Measurements from ENCODE around the gene ZNF391.
"Not testable (repeated sequence)": the region's sequence is repeated elsewhere in the genome, so short reads cannot be mapped to it uniquely, and the experiment has no call there.

The ZNF391 gene

DNA sequence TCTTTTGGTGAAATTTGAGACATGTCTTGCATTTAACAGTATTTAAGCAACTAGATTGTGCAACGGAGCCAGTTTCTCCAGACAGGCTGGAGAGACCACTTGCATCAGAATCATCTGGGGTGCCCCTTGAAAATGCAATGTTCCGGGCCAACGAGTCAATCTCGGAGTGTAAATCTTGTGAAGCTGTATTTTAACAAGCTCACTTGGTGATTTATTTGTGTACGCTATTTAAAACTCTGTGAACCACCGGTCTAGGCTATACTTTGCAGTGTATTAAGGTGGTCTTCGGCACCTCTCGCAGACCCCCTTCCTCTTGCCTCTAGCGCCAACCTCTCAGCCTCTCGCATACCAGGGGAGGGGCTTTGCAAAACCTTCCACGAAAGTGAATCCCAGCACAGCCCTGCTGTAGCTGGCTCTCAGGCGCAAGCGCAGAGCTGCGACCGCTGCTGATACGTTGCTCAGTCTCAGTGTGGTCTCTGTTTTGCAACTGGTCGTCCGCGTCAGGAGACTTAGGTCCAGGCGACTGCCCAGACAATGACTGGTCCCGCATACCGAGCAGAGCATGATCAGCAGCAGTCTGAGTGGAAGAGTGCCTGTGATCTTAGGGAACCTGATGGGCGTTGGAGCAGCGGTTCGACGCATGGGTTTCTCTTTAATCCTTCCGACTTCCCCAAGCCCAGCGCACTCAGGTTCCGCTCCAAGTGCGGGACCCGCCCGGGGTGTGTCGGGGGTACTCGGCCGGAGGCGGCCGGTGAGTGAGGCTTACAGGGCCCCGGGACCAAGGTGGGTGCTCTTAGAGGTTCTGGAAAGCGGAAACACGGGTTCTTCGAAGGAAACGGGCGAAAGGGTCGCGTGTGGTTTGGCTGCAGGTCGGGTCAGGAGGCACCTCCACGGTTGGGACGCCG lies at the start of gene ZNF391:
TSS of gene ZNF391 (plus strand) at position 467 of the 905 bp plus-strand sequence. CDS start 11,612 bp downstream, outside the sequence.
- peak; percentile 83 for DNase-seq

DNA sequence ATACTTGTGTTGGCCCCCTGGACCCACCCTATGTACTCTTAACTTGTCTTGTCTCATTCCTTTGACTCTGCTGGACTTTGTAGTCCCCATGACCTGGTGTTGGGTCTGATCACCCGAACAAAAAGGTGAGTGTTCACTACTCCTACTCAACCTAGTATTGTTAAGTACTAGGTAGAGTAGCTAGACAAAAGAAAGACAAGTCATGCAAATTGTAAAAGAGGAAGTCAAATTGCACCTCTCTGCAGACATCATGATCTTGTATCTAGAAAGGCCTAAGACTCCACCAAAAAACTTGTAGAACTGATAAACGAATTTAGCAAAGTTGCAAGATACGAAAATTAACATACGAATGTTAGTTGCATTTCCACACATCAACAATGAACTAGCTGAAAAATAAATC lies 35.7 kb upstream of the ZNF391 start:
- no peak for DNase-seq

DNA sequence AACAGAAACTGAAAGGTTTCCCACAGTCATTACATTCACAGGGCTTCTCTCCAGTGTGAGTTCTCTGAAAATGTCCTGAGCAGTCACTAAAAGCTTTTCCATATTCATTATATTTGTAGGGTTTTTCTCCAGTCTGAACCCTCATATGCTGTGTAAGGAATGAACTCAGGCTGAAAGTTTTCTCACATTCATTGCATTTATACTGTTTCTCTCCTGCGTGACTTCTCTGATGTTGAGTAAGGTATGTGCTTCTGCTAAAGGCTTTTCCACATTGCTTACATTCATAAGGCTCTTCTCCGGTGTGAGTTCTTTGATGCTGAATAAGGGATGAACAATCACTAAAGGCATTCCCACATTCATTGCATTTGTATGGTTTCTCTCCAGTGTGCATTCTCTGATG lies 29.8 kb upstream of the ZNF391 start:
- DNase-seq, result no peak

DNA sequence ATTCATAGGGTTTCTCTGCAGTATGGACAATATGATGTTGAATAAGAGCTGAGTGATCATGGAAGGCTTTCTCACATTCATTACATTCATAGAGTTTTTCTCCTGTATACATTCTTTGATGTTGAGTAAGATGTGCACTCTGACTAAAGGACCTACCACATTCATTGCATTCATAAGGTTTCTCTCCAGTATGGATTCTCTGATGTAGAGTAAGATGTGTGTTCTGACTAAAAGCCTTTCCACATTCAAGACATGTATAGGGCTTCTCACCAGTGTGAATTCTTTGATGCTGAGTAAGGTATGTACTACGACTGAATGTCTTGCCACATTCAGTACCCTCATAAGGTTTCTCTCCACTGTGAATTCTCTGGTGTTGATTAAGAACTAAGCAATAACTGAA lies 29.3 kb upstream of the ZNF391 start:
- DNase-seq, result no peak

DNA sequence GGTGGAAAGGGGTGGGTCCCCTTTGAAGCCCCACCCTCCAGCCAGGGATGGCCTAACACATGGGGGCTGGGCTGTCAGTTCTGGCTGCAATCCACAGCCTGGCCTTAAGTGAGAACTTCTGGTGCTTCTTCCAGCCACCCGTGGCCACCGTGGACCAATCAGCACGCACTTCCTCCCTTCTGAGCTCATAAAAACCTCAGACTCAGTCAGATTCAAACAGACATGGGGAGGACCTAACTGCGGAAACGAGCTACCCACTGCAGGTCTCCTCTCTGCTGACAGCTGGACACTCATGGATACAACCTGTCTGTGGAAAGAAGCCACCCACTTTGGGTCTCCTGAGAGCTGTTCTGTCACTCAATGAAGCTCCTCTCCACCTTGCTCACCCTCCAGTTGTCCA lies 20.4 kb upstream of the ZNF391 start:
- no peak for DNase-seq

DNA sequence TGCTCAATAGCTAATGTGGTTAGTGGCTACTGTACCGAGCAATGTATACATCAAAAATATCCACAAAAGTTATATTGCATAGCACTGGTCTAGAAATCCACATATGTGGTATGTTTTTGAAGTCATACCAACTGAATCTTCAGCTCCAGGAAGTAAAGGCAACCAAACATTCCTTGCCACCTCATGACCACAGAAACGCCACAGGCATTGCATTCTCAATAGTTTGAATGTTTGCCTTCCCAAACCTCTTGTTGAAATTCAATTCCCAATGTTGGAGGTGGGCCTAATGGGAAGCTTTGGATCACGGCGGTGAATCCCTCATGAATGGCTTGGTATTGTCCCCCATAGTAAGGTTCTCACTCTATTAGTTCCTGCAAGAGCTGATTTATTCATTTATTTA lies 18.2 kb upstream of the ZNF391 start:
- no peak for DNase-seq

DNA sequence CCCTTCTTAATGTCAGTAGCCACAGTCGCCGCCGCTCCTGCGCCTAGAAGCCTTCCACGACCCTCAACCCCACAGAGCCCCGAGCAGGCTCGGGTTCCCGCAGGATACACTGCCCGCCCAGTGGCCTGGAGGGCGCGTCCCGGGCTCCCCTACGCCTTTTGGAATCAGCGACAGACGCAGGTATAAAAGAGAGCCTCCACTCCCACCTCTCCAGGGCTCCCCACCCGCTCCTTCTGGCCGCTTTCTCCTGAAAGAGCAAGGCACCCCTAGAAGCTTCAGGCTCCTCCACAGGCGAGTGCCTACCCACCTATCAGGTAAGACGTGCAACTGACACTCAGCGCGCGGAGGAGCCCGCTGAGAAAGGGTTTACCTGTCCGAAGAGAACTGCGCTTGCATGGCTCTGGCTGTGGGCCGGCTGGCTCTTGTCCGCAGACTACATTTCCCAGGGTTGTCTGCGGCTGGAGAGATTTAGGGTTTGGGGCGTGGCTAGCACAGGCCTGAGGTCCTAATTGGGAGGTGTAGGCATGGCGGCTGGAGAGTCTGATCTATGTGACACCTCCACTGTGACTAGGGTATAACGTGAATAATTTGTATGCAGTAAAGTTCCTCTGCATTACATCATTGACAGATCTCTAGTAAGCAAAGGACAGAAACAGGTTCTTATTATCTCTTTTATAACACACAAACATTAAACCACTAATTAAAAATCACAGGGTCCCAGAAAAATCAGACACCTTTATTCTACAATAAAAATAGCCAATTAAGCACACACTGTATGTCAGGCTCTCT lies 13.5 kb upstream of the ZNF391 start:
- DNase-seq, result peak; percentile 91

DNA sequence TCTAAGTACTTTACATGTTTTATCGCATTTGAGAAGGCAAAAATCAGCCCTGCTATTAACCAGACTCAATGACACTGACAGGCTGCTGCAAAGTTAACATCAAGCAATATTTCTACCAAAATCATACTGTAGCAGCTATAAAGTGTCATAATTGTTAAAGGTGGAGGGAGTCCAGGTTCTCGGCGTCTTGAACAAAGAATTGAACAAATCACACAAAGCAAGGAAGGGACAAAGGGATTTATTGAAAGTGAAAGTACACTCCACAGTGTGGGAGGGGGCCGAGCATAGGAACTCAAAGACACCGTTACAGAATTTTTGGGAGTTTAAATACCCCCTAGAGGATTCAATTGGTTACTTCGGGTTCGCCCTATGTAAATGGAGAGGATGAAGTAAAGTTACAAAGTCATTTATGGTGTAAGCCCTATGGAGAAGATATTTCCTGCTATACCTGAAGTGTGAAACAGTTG lies 12.9 kb upstream of the ZNF391 start:
- DNase-seq, result no peak

DNA sequence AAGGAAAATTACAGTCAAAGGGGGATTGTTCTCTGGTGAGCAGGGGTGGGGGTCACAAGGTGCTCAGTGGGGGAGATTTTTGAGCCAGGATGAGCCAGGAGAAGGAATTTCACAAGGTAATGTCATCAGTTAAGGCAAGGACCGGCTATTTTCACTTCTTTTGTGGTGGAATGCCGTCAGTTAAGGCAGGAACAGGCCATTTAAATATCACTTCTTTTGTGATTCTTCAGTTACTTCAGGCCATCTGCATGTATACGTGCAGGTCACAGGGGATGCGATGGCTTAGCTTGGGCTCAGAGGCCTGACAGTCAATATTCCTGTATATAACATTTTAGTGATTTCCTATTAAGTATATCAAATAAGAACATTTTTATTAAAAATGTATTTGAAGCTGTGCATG lies 10.2 kb upstream of the ZNF391 start:
- not testable (repeated sequence) for DNase-seq

DNA sequence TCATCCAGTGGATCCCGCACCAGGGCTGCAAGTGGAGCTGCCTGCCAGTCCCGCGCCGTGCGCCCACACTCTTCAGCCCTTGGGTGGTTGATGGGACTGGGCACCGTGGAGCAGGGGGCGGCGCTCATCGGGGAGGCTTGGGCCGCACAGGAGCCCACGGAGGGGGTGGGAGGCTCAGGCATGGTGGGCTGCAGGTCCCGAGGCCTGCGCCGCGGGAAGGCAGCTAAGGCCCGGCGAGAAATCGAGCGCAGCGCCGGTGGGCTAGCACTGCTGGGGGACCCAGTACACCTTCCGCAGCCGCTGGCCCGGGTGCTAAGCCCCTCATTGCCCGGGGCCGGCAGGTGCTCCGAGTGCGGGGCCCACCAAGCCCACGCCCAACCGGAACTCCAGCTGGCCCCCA lies 7.6 kb upstream of the ZNF391 start:
- DNase-seq, result not testable (repeated sequence)

DNA sequence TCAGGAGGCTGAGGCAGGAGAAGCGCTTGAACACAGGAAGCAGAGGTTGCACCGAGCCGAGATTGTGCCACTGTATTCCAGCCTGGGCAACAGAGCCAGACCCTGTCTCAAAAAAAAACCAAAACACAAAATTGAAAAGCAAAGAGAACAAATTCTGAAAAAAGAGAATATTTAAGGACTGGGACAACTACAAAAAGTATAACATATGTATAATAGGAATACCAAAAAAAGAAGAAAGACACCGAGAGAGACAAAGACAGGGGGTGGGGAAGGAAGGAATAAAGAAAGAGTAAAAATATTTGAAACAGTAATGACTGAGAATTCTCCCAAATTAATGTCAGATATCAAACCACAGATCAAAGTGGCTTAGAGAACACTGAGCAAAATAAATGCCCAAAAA lies 5.5 kb upstream of the ZNF391 start:
- no peak for DNase-seq

DNA sequence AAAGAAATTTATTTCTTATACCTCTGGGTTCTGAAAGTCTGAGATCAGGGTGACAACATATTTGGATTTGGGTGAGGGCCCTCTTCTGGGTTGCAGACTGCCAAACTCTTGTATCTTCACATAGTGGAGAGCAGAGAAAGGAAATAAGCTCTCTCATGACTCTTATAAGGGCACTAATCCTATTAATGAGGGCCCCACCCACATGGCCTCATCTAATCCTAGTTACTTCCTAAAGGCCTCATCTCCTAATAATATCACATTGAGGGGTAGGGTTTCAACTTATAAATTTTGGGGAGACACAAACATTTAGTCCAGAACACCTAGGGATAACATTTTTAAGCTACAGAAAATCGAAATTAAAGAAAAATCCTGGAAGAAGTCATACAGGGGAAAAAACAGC lies 5.1 kb upstream of the ZNF391 start:
- DNase-seq, result no peak

DNA sequence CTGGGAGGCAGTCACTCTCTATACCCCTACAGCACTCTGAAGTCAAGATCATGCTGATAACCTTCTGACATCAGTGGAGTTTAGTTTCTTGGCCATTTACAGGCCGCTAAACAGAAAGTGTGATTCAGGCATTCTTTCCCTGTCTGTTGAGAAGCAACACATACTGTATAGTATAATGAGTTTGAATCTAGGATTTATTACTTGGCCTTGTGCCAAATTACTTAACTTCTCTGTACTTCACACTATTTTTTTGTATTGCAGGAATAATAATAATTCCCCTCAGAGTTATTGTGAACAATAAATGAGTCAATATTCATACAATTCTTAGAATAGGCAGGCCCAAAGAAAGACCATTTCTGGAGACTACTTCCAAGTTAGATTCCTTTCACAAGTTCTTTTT lies 4.1 kb downstream of the ZNF391 start:
- DNase-seq, result no peak

DNA sequence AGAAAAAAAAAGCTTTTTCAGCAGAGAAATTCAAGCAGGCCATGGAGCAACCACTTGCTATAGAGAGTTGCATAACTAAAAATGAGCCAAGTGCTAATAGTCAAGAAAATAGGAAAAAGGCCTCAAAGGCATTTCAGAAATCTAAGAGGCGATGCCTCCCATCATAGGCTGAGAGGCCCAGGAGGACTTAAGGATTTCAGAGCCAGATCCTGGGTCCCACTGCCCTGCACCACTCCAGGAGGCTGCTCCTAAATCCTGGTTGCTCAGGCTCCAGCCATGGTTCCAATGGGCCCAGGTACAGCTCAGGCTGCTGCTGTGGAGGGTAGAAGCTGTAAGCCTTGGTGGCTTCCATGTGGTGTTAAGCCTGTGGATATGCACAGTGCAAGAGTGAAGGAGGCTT lies 5.5 kb downstream of the ZNF391 start:
- DNase-seq, result no peak

DNA sequence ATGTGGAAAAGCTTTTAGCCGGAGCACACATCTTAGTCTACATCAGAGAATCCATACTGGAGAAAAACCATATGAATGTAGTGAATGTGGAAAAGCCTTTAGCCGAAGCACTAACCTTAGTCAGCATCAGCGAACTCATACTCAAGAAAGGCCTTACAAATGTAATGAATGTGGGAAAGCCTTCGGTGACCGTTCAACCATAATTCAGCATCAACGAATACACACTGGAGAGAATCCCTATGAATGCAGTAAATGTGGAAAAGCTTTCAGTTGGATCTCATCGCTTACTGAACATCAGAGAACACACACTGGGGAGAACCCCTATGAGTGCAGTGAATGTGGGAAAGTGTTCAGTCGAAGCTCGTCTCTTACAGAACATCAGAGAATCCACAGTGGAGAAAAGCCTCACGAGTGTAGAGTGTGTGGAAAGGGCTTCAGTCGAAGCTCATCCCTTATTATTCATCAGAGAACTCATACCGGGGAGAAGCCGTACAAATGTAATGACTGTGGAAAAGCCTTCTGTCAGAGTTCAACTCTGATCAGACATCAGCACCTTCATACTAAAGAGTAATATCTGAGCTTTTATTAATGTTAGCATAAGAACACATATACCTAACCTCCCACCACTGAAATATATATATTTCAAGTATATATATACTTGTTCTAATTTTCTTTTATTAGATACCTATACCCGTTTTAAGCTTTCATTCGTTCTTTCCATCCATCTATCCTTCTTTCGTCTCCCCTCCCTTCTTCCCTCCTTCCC lies 12.5 kb downstream of the ZNF391 start:
- DNase-seq, result no peak

DNA sequence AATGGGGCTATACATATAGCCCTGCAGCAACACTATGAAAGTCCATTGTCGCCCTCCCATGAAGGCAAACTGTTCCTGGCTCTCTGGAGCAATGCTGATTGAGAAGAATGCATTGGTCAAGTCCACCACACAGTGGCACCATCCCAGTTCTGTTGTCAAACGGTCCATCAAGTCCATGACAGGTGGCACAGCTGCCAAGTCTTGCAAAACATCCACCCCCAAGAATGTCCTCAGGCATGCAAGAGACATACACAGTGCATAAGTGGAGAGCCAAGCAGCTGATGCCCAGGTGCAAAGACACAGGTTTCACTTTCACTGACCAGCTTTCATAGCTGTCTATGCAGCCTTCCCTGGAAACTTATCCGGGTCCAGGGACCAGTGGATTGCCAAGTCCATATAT lies 17.5 kb downstream of the ZNF391 start:
- no peak for DNase-seq

DNA sequence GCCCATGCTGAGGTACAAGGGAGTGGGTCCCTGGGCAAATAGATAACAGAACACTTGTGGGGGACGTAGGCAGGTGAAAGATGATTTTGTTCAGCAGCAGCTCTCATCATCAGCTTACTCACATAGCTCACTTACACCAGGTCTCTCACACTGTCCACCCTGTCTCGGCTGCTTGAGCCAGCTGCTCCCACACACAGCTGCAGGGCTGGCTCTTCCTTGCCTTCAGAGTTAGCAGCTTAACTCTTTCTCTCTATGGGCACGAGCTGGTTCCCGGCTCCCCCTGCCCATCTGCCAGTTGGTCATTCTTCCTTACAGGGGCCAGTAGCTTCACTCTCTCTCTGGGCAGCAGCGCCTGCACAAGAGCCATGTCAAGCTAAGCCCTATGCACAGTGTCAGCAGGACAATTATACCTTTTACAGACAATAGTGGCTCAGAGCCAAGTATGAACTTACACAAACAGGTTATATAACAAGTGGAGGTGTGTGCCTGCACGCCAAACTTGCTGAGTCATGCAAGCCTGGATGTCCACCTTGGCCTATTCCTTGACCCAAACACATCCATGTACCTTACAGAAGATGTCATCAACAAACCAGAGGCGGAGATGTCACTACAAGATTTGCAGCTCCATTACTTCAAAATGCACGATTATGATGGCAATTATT lies 18.7 kb downstream of the ZNF391 start:
- DNase-seq, result peak; percentile 4

DNA sequence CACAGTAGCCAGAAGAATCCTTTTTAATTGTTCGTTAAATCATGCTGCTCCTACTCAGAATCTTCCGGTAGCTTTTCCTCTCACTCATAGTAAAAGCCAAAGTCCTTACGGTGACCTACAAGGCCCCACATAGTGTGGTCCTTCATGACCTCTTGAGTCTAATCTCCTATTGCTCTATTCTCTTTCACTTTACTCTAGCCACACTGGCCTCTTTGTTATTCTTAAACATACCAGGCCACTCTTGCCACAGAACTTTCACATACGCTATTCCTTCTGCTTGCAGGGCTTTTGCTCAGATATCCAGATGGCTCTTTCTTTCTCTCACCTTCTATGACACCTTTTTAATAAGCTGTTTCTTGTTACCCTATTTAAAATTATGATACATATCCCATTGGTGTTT lies 25.7 kb downstream of the ZNF391 start:
- DNase-seq, result no peak

DNA sequence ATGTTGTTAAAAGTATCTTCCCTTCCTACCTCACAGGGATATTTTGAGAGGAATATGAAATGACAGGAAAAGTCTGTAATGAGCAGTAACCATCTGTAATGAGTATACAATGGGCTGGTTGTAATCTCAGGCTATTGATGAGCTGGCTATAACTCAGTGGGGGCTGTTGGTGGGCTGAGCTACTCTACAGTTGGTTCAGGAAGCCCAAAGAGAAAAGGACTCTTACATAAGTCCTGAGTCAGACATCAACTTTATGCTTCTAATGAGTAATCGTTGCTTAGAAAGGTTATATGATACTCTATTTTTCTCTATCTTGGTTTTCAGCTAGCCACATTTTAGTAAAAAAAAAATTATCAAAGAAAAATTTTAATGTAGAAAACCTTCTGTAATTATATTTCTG lies 26.4 kb downstream of the ZNF391 start:
- DNase-seq, result no peak

DNA sequence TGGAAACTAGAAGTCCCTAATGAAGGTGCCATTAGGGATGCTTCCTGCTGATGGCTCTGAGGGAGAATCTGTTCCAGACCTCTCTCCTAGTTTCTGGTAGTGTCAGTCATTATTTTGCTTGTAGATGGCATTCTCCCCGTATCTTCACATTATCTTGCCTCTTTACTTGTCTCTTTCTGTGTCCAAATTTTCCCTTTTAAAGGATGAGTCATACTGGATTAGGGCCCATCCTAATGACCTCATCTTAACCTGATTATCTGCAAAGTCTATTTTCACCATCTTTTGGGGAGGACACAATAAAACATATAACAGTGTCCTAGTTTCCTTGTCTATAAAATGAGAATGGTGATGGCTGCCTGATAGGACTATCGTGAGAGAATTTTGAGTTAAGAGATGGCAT lies 27.3 kb downstream of the ZNF391 start:
- no peak for DNase-seq

DNA sequence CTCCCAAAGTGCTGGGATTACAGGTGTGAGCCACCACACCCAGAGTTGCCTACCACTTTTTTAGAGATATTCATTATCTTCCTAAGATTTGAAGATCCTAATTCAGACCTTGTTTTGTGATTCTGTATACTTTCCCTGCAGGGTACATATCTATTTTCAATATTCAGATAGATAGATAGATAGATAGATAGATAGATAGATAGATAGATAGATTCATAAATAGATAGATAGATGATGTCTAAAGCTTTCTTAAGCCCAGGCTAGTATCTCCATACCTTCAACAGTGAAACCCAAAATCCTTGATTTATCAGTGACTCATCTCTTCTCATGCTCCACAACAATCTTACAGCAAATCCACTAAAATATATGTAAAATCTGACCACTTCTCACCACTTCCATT lies 30.8 kb downstream of the ZNF391 start:
- DNase-seq, result no peak

DNA sequence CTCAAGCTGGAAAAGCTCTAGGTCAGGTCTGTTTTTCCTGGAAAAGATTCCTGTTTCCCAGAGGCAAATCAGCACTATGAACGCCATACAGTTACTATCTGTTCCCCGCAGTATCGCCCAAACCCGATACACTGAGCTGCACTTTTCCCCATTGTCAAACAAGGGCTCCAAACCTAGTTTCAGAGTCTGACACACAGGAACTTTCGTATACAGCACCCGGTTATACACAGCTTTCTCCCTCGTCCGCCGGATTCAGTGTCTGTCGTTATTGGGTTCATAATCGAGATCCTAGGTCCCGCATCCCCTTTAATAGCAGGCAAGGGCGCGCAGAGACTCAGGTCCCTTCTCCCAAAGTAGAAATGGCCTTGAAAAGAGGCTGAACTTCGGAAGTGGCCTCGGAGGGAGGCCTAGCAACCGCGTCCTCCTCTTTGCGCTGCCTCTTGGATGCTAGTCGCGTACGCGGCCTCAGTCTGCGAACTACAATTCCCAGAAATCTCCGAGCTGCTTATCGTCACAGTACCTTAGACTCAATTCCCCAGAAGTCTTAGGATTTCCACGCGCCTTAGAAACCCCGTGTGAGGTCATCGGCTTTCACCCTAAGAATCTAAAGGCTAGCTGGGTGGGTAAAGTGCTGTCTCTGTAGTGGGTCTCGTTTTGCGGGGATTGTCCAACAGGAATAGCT lies 34.2 kb downstream of the ZNF391 start:
- no peak for DNase-seq

Measured in NCI-H748 treated with DMSO at 0.1 percent for 48 hours (cell line).